SK-N-SH (cell line): ENCODE measurements around the gene TEX9.

Experiments used
- CHD2 ChIP-seq: fragments of 150-350 bp; IDR thresholded peaks from 2 replicates; pipeline ENCODE4 v1.6.1; 2018; ENCODE audit warnings: low read length; ENCODE audit not compliant: partially characterized antibody
- EZH2phosphoT487 ChIP-seq: fragments of 200-600 bp; sonication (generic); IDR thresholded peaks from 2 replicates; pipeline ENCODE4 v1.6.1; 2017; ENCODE audit warnings: low read depth, mixed run types, mild to moderate bottlenecking, antibody characterized with exemption, moderate library complexity, borderline replicate concordance
- FOSL2 ChIP-seq: IDR thresholded peaks from 2 replicates; pipeline ENCODE4 v1.4.0; 2012; ENCODE audit warnings: low read depth, mild to moderate bottlenecking, moderate library complexity, borderline replicate concordance
- JUND ChIP-seq: IDR thresholded peaks from 2 replicates; pipeline ENCODE4 v1.4.0; 2012
- MXI1 ChIP-seq: IDR thresholded peaks from 2 replicates; pipeline ENCODE4 v1.6.1; 2012; ENCODE audit warnings: mild to moderate bottlenecking, low read depth, low read length, improper control_type of control experiment
- POLR2AphosphoS5 ChIP-seq: IDR thresholded peaks from 2 replicates; pipeline ENCODE4 v1.6.1; 2012; ENCODE audit warnings: low read depth, low read length
- TF ChIP-seq, protein P1 (sequence below): fragments of 200-600 bp; sonication (generic); IDR thresholded peaks from 2 replicates; pipeline ENCODE4 v1.6.1; 2017; ENCODE audit warnings: antibody characterized with exemption, mild to moderate bottlenecking, moderate library complexity
- TF ChIP-seq, protein P2 (sequence below): IDR thresholded peaks from 2 replicates; pipeline ENCODE4 v1.6.1; 2012; ENCODE audit warnings: mild to moderate bottlenecking, low read depth, low read length, moderate library complexity

DNA sequence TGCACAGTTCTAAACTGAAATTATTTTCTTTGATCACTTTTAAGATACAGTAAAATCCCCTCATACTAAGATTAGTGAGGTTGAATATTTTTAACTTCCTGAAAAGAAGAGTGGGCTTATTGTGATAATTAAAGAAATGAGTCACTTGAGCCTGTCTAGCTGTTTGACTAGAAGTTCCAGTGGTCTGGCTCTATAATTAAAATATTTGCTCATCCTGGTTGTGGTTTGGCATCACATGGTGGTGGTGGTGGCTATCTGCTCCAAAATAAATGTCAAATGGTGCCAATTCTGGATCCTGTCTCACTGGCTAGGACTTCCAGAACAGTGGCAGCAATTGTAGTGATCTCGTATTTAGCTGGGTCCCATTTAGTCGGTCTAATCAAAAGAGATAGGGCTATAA, 8.6 kb upstream of the TEX9 start:
- TF ChIP-seq, protein P1, sequence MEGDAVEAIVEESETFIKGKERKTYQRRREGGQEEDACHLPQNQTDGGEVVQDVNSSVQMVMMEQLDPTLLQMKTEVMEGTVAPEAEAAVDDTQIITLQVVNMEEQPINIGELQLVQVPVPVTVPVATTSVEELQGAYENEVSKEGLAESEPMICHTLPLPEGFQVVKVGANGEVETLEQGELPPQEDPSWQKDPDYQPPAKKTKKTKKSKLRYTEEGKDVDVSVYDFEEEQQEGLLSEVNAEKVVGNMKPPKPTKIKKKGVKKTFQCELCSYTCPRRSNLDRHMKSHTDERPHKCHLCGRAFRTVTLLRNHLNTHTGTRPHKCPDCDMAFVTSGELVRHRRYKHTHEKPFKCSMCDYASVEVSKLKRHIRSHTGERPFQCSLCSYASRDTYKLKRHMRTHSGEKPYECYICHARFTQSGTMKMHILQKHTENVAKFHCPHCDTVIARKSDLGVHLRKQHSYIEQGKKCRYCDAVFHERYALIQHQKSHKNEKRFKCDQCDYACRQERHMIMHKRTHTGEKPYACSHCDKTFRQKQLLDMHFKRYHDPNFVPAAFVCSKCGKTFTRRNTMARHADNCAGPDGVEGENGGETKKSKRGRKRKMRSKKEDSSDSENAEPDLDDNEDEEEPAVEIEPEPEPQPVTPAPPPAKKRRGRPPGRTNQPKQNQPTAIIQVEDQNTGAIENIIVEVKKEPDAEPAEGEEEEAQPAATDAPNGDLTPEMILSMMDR: no peak
- TF ChIP-seq EZH2phosphoT487 (no peak), FOSL2 (no peak), CHD2 (no peak), JUND (no peak), MXI1 (no peak), POLR2AphosphoS5 (no peak)
- TF ChIP-seq, protein P2, sequence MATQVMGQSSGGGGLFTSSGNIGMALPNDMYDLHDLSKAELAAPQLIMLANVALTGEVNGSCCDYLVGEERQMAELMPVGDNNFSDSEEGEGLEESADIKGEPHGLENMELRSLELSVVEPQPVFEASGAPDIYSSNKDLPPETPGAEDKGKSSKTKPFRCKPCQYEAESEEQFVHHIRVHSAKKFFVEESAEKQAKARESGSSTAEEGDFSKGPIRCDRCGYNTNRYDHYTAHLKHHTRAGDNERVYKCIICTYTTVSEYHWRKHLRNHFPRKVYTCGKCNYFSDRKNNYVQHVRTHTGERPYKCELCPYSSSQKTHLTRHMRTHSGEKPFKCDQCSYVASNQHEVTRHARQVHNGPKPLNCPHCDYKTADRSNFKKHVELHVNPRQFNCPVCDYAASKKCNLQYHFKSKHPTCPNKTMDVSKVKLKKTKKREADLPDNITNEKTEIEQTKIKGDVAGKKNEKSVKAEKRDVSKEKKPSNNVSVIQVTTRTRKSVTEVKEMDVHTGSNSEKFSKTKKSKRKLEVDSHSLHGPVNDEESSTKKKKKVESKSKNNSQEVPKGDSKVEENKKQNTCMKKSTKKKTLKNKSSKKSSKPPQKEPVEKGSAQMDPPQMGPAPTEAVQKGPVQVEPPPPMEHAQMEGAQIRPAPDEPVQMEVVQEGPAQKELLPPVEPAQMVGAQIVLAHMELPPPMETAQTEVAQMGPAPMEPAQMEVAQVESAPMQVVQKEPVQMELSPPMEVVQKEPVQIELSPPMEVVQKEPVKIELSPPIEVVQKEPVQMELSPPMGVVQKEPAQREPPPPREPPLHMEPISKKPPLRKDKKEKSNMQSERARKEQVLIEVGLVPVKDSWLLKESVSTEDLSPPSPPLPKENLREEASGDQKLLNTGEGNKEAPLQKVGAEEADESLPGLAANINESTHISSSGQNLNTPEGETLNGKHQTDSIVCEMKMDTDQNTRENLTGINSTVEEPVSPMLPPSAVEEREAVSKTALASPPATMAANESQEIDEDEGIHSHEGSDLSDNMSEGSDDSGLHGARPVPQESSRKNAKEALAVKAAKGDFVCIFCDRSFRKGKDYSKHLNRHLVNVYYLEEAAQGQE: no peak
